ENCODE results near the gene TPST1.

DNA sequence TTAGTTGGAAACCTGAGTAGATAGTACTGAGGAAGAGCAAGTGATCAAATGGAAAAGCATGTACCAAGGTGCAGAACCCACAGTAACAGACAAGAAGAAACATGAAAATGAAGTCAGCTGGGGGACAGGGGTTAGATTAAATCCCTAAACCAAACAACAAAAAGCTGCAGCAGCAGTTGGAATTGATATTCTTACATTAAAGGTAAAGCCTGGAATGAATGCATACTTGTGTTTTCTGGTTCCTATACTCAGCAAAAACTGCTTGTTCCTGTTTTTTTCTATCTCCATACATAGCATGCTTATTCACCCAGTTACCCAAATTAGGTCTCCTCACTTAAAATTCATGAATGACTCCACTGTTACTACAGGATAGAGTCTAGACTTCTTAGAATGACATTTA lies 92.4 kb downstream of the TPST1 start:
- no peak for TF ChIP-seq EZH2 (IDR thresholded peaks at IDR 0.05; ENCODE audit: low read depth)
- TF ChIP-seq, protein P1, sequence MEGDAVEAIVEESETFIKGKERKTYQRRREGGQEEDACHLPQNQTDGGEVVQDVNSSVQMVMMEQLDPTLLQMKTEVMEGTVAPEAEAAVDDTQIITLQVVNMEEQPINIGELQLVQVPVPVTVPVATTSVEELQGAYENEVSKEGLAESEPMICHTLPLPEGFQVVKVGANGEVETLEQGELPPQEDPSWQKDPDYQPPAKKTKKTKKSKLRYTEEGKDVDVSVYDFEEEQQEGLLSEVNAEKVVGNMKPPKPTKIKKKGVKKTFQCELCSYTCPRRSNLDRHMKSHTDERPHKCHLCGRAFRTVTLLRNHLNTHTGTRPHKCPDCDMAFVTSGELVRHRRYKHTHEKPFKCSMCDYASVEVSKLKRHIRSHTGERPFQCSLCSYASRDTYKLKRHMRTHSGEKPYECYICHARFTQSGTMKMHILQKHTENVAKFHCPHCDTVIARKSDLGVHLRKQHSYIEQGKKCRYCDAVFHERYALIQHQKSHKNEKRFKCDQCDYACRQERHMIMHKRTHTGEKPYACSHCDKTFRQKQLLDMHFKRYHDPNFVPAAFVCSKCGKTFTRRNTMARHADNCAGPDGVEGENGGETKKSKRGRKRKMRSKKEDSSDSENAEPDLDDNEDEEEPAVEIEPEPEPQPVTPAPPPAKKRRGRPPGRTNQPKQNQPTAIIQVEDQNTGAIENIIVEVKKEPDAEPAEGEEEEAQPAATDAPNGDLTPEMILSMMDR (conservative IDR thresholded peaks at IDR 0.05), result no peak

Measured in PC-9 (cell line).